ENCODE measurements around the gene HORMAD2.
"Not testable (repeated sequence)": the region's sequence is repeated elsewhere in the genome, so short reads cannot be mapped to it uniquely, and the experiment has no call there.

Gene HORMAD2

DNA sequence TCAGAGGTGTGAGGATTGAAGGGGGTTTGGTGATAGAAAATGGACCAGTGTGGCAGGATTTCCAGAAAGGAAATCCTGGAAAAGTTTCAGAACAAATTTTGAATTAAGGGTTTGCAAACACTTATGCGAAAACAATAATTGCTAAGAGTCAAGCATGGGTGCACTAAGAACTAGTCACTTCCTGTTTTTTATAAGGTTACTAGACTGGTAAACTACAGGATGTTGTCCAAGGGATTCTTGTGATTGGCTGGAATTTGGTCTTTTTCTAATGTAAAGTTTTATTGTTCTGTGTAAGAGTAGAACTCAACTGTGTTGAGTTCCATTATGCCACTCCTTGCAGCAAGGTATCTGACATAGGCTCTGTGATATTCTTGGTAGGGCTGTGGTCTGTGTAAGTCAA lies 112.2 kb downstream of the HORMAD2 start:
- DNase-seq (ENCODE audit: low spot score) = no peak

- DNase-seq (ENCODE audit: low spot score) = no peak
Observed at GRCh38 chr22:30193031-30193775, 112.9 kb downstream of the HORMAD2 start.

DNA sequence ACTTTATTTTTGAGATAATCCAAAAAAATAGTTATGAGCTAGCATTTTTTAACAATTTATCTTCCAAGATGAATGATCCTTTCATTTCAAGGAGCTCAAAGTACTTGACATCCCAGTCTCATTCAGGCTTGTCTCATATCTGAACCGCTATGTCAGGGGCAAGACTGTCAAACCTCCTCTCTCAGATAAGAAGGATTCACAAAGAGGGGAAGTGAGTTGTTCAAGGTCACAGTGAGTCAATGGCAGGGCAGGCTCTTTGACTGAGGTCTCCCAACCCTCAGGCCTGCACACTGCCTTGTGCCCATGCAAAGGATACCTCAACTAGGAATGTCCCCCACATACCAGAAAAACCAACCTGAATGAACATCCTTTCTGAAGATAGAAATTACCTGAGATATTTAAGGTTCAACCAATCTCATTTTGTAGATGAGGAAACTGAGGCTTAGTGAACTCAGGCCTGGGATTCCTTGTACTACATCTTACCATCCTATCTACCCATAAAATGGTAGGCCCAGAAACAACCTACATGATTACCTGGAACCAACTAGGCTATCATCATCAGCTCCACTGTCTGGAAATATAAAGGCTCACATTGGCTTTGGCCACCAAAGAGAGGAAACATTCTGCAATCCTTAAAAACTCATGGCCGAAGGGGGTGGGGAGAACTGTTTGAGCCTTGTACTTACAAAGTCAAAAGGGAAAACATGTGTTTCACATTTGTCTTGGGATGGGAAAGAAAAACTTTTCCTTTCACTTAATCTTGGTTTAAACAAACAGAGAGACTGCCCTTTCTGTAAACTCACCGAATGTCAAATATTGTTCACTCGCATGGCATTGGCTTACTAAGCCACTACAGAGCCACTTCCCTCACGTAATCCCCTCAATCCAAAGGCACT lies 115.2 kb downstream of the HORMAD2 start:
- DNase-seq (ENCODE audit: low spot score) = peak; percentile 48

- DNase-seq (ENCODE audit: low spot score) = peak; percentile 84
Observed at GRCh38 chr22:30196141-30196879, 116.0 kb downstream of the HORMAD2 start.

- DNase-seq (ENCODE audit: low spot score) = no peak
Observed at GRCh38 chr22:30196880-30197336, 116.6 kb downstream of the HORMAD2 start.

DNA sequence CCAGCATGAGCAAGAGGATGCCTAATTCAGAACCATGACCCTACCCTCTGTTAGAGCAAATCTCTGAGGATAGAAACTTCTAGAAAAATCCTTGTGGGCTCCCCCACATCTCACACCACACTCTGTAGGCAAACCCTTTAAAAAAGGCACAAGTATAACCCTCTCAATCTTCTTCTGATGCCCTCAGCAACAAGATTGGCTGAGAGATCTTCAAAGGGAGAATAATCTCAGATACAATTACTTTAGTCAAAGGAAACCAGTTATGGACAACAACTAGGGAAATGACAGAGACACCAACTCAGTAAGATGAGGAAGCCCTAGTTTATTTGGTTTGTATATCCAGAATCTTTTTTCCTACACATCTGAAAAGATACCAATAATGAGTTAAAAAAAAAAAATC lies 117.1 kb downstream of the HORMAD2 start:
- DNase-seq (ENCODE audit: low spot score) = no peak

- DNase-seq (ENCODE audit: low spot score) = no peak
Observed at GRCh38 chr22:30198152-30198825, 118.0 kb downstream of the HORMAD2 start.

DNA sequence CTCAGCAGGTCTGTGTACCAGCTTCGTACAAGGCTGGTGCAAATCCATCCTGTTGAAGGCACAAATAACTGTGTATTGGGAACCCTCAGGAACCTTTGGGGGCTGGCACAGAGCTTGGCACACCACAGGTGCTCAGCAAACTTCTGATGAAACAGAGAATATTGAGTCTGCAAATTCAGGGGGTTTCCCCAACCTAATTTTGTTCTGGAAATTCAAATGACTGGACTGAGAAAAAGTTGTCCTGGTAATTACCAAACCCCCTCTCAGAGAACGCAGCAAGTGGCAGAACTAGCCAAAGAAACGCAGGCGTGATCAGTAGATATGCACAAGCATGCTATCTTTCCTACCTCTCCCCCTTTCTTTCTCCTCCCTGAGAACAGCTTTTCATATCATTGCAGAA lies 118.7 kb downstream of the HORMAD2 start:
- no peak for DNase-seq (ENCODE audit: low spot score)

GRCh38 chr22:30200905-30201304 lies 120.6 kb downstream of the HORMAD2 start:
- DNase-seq (ENCODE audit: low spot score) = not testable (repeated sequence)

DNA sequence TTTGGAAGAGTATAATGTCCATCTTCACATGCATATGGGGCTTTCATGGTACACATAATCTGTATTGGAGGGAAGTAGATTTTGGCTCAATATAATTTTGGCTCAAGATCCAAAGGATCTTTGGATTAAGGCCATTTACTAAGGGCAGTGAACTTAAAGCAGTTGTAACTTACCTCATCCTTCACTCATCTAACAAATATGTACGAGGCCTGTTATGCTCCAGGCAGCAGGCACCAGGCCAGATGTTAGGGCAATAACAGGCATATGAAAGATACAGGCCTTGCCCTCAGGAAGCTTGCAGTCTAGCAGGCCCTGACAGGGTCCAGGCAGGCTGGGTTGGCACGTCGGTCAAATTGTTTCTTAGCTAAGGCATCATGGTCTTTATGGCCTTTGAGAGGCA lies 121.7 kb downstream of the HORMAD2 start:
- DNase-seq (ENCODE audit: low spot score) = no peak

GRCh38 chr22:30202531-30203006 lies 122.3 kb downstream of the HORMAD2 start:
- no peak for DNase-seq (ENCODE audit: low spot score)

GRCh38 chr22:30204015-30204741 lies 123.9 kb downstream of the HORMAD2 start:
- DNase-seq (ENCODE audit: low spot score) = no peak

- DNase-seq (ENCODE audit: low spot score) = peak; percentile 81
Observed at GRCh38 chr22:30204742-30205111, 124.5 kb downstream of the HORMAD2 start.

DNA sequence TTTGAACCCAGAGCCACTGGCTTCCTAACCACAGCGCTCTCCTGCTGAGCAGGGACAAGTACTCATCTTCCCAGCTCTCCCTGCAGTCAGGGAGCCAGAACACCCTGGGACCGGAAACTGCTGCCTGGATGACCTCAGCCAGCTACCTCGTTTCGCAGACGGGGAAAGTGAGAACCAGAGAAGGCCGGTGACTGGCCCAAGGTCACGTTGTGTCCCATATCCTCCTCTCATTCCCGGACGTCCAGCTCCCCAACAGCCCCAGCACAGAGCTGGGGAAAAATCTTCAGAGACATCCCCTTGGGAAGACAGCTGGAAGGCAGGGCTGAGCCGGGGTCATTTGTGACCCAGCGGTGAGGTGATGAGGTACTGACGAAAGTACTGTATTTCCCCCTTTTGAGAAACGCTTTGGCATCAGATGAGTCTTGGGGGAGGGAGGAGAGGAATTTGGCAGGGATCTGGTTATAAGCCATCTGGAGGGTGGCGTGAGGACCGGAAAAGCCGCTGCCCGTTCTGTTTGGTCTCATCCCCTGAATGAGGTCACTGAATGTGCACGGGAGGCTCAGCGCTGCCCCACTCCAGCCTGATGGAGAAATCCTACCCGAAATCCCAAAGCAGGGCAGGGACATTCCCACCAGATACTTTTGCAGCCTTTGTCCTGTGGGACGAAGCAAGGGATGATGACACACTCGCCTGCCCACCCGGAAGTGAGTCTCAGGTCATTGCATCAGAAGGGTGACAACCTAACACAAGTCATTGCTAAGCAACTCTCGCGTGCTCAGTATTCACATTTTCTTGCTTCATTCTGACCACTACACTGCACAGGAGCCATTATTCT lies 125.2 kb downstream of the HORMAD2 start:
- DNase-seq (ENCODE audit: low spot score) = peak; percentile 84

GRCh38 chr22:30206944-30207343 lies 126.7 kb downstream of the HORMAD2 start:
- peak; percentile 94 for DNase-seq (ENCODE audit: low spot score)

GRCh38 chr22:30208631-30209603 lies 128.7 kb downstream of the HORMAD2 start:
- DNase-seq (ENCODE audit: low spot score) = peak; percentile 79

- no peak for DNase-seq (ENCODE audit: low spot score)
Observed at GRCh38 chr22:30209642-30210041, 129.4 kb downstream of the HORMAD2 start.

DNA sequence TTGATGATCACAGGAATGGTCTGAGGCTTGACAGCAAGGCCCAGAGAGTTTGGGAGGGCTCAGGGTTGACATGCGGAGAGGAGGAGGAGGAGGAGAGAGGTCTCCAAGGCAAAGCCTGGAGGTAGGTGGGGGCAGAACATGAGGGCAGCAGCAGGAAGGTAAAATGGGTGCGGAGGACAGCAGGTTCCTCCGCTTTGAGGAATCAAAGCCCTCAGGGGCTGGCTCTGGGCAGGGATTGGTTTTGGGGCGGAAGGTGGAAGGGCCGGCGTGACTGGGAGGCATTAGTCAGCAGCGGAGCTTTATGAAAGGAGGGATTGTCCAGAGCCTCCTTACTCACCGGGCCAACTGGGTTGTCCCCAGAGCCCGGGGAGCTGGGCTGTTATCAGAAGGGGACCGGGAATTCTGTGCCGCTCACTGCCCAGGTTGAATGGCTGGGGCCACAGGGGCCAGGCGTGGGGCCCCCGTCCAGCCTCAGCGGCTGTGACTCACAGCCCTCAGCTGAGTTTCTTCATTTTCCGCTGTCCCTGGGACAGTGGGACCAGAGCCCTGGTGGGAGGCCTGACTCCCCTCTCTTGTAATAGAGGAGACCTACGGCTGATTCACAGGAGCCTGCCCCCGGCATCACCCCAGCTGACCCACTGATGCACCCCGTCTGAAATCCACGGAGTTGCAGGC lies 130.1 kb downstream of the HORMAD2 start:
- no peak for DNase-seq (ENCODE audit: low spot score)

All from GM03348 (cell line).